Loucy (cell line): Measurements from ENCODE around the gene PKD1.

ENCODE experiments used
- H2AFZ ChIP-seq: fragments of 200-600 bp; sonication (generic); 2 replicates; pipeline ENCODE4 v1.6.0; 2016; ENCODE audit warnings: antibody characterized with exemption, mild to moderate bottlenecking, low read length, moderate library complexity
- H3F3A ChIP-seq: fragments of 200-600 bp; 2 replicates; pipeline ENCODE4 v1.6.0; 2016; ENCODE audit warnings: antibody characterized with exemption, low read depth, mild to moderate bottlenecking
- H3K27me3 ChIP-seq: fragments of 200-600 bp; sonication (generic); 2 replicates; pipeline ENCODE4 v1.6.1; 2014; ENCODE audit warnings: low read length, mild to moderate bottlenecking; ENCODE audit not compliant: insufficient read depth, poor library complexity, severe bottlenecking
- H3K36me3 ChIP-seq: fragments of 200-600 bp; sonication (generic); 2 replicates; pipeline ENCODE4 v1.6.1; 2016; ENCODE audit warnings: low read length; ENCODE audit not compliant: insufficient read depth
- H3K4me1 ChIP-seq: fragments of 200-600 bp; sonication (generic); 2 replicates; pipeline ENCODE4 v1.5.1; 2014; ENCODE audit warnings: low read length, mild to moderate bottlenecking; ENCODE audit not compliant: insufficient read depth, poor library complexity, severe bottlenecking
- H3K4me2 ChIP-seq: fragments of 200-600 bp; sonication (generic); 2 replicates; pipeline ENCODE4 v1.6.0; 2014; ENCODE audit warnings: antibody characterized with exemption, low read length, low read depth, mild to moderate bottlenecking; ENCODE audit not compliant: poor library complexity, severe bottlenecking
- H3K4me3 ChIP-seq: fragments of 200-600 bp; sonication (generic); 2 replicates; pipeline ENCODE4 v1.5.1; 2014; ENCODE audit warnings: low read length, mild to moderate bottlenecking, mixed read lengths; ENCODE audit not compliant: poor library complexity, severe bottlenecking
- H3K79me2 ChIP-seq: fragments of 200-600 bp; sonication (generic); 2 replicates; pipeline ENCODE4 v1.6.1; 2014; ENCODE audit warnings: low read length; ENCODE audit not compliant: insufficient read depth
- H3K9ac ChIP-seq: fragments of 200-600 bp; sonication (generic); 2 replicates; pipeline ENCODE4 v1.6.0; 2014; ENCODE audit warnings: mild to moderate bottlenecking, low read depth, low read length, moderate library complexity; ENCODE audit not compliant: poor library complexity, severe bottlenecking
- H3K9me2 ChIP-seq: fragments of 200-600 bp; sonication (generic); replicated peaks from 2 replicates; pipeline ENCODE4 v1.6.1; 2016; ENCODE audit warnings: low read depth, low read length, mixed read lengths
- H3K9me3 ChIP-seq: fragments of 200-600 bp; sonication (generic); 2 replicates; pipeline ENCODE4 v1.6.1; 2014; ENCODE audit warnings: mild to moderate bottlenecking, antibody characterized with exemption, low read length, low read depth; ENCODE audit not compliant: insufficient read depth
- H4K20me1 ChIP-seq: fragments of 200-600 bp; sonication (generic); 2 replicates; pipeline ENCODE4 v1.6.0; 2014; ENCODE audit warnings: antibody characterized with exemption, low read length, mild to moderate bottlenecking; ENCODE audit not compliant: insufficient read depth, poor library complexity, severe bottlenecking
- CTCF ChIP-seq: fragments of 200-600 bp; sonication (generic); conservative IDR thresholded peaks from 2 replicates; pipeline ENCODE4 v1.5.1; 2014; ENCODE audit warnings: mild to moderate bottlenecking, antibody characterized with exemption, low read length
- EZH2phosphoT487 ChIP-seq: fragments of 200-600 bp; IDR thresholded peaks from 2 replicates; pipeline ENCODE4 v1.6.1; 2018; ENCODE audit warnings: antibody characterized with exemption, mild to moderate bottlenecking, moderate library complexity, borderline replicate concordance

PKD1 gene

GRCh38 chr16:2154533-2155090 lies 18.9 kb upstream of the PKD1 start:
- Histone ChIP-seq H3K36me3 (no peaks in the 10 kb centered on the region), H3K27me3 (peaks cover 4% of the 10 kb centered on the region), H3K79me2 (peaks cover 78% of the 10 kb centered on the region), H2AFZ (no peak overlapping the region), H3K4me3 (peak overlapping the region; percentile 96), H3K9me2 (no peaks in the 10 kb centered on the region), H4K20me1 (peaks cover 50% of the 10 kb centered on the region), H3K9me3 (no peaks in the 10 kb centered on the region), H3K4me2 (peak overlapping the region; percentile 96), H3F3A (no peaks in the 10 kb centered on the region), H3K4me1 (peaks cover 5% of the 10 kb centered on the region), H3K9ac (peak overlapping the region; percentile 97)
- TF ChIP-seq CTCF (no peak), EZH2phosphoT487 (no peak)

GRCh38 chr16:2152695-2153506 lies 17.2 kb upstream of the PKD1 start:
- Histone ChIP-seq H4K20me1 (peaks cover 47% of the 10 kb centered on the region), H3K27me3 (peaks cover 4% of the 10 kb centered on the region), H3F3A (no peaks in the 10 kb centered on the region), H3K79me2 (peaks cover 61% of the 10 kb centered on the region), H3K36me3 (no peaks in the 10 kb centered on the region), H3K4me2 (peak overlapping the region; percentile 96), H3K4me1 (peaks cover 5% of the 10 kb centered on the region), H2AFZ (no peak overlapping the region), H3K4me3 (peak overlapping the region; percentile 96), H3K9ac (peak overlapping the region; percentile 97), H3K9me2 (no peaks in the 10 kb centered on the region), H3K9me3 (no peaks in the 10 kb centered on the region)
- TF ChIP-seq EZH2phosphoT487: no peak
- TF ChIP-seq CTCF: no peak

- no peak overlapping the region for H3K4me3 ChIP-seq
- TF ChIP-seq CTCF (no peak), EZH2phosphoT487 (no peak)
- H3K4me1 ChIP-seq: no peaks in the 10 kb centered on the region
- peaks cover 47% of the 10 kb centered on the region for H4K20me1 ChIP-seq
- H3K36me3 ChIP-seq: no peaks in the 10 kb centered on the region
- H3K9ac ChIP-seq: no peak overlapping the region
- H3K9me3 ChIP-seq: no peaks in the 10 kb centered on the region
- peaks cover 47% of the 10 kb centered on the region for H3K79me2 ChIP-seq
- H3K27me3 ChIP-seq: peaks cover 4% of the 10 kb centered on the region
- H3K4me2 ChIP-seq: no peak overlapping the region
- no peak overlapping the region for H2AFZ ChIP-seq
- H3K9me2 ChIP-seq: no peaks in the 10 kb centered on the region
- H3F3A ChIP-seq: no peaks in the 10 kb centered on the region
These were observed 15.7 kb upstream of the PKD1 start for GRCh38 chr16:2151188-2152091.
